ENCODE measurements around the gene CRLF3.
"Not testable (repeated sequence)": the region's sequence is repeated elsewhere in the genome, so short reads cannot be mapped to it uniquely, and the experiment has no call there.

DNA sequence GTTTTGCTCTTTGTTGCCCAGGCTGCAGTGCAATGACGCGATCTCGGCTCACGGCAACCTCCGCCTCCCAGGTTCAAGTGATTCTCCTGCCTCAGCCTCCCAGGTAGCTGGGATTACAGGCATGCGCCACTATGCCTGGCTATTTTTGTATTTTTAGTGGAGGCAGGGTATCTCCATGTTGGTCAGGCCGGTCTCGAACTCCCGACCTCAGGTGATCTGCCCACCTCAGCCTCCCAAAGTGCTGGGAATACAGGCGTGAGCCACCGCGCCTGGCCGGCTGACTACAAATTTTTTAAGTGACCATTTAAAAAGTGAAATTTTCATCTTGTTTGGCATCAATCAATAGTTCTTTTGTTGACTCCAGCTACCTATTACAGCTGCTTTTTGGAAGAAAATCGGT lies 90.3 kb downstream of the CRLF3 start:
- TF ChIP-seq, protein P1, sequence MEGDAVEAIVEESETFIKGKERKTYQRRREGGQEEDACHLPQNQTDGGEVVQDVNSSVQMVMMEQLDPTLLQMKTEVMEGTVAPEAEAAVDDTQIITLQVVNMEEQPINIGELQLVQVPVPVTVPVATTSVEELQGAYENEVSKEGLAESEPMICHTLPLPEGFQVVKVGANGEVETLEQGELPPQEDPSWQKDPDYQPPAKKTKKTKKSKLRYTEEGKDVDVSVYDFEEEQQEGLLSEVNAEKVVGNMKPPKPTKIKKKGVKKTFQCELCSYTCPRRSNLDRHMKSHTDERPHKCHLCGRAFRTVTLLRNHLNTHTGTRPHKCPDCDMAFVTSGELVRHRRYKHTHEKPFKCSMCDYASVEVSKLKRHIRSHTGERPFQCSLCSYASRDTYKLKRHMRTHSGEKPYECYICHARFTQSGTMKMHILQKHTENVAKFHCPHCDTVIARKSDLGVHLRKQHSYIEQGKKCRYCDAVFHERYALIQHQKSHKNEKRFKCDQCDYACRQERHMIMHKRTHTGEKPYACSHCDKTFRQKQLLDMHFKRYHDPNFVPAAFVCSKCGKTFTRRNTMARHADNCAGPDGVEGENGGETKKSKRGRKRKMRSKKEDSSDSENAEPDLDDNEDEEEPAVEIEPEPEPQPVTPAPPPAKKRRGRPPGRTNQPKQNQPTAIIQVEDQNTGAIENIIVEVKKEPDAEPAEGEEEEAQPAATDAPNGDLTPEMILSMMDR (IDR thresholded peaks at IDR 0.05; ENCODE audit: insufficient read depth, low read length, poor library complexity, severe bottlenecking) = not testable (repeated sequence)
- not testable (repeated sequence) for TF ChIP-seq EZH2phosphoT487 (conservative IDR thresholded peaks at IDR 0.05; ENCODE audit: low read length)
